OCI-M2 (cell line): ENCODE measurements around the gene AVEN.
"Not testable (repeated sequence)": the region's sequence is repeated elsewhere in the genome, so short reads cannot be mapped to it uniquely, and the experiment has no call there.

Source experiments
- DNase-seq: peaks from one replicate; lab custom pipeline; 2025; ENCODE audit not compliant: unreplicated experiment; lab: John Stamatoyannopoulos, UW

The AVEN gene

GRCh38 chr15:34038871-34039789, at the start of gene AVEN:
Gene AVEN, minus strand, starts transcription at chr15:34039204. Its CDS starts 158 bp downstream, at chr15:34039046.
- DNase-seq: no peak

- DNase-seq: no peak
Measured at GRCh38 chr15:34085746-34086145, 46.7 kb upstream of the AVEN start.

- no peak for DNase-seq
Measured at GRCh38 chr15:34084086-34084485, 45.1 kb upstream of the AVEN start.

- no peak for DNase-seq
Measured at GRCh38 chr15:34079904-34080303, 40.9 kb upstream of the AVEN start.

GRCh38 chr15:34078900-34079299, 39.9 kb upstream of the AVEN start:
- DNase-seq: no peak

GRCh38 chr15:34076785-34077184, 37.8 kb upstream of the AVEN start:
- no peak for DNase-seq

- DNase-seq: no peak
Measured at GRCh38 chr15:34070003-34070402, 31.0 kb upstream of the AVEN start.

- no peak for DNase-seq
Measured at GRCh38 chr15:34065941-34066340, 26.9 kb upstream of the AVEN start.

GRCh38 chr15:34065261-34065660, 26.3 kb upstream of the AVEN start:
- DNase-seq: no peak

GRCh38 chr15:34064438-34064837, 25.4 kb upstream of the AVEN start:
- DNase-seq: no peak

- DNase-seq: no peak
Measured at GRCh38 chr15:34059946-34060345, 20.9 kb upstream of the AVEN start.

- DNase-seq: no peak
Measured at GRCh38 chr15:34059476-34059875, 20.5 kb upstream of the AVEN start.

GRCh38 chr15:34056911-34057310, 17.9 kb upstream of the AVEN start:
- DNase-seq: no peak

GRCh38 chr15:34055868-34056595, 17.0 kb upstream of the AVEN start:
- DNase-seq: no peak

GRCh38 chr15:34054081-34054707, 15.2 kb upstream of the AVEN start:
- no peak for DNase-seq

GRCh38 chr15:34050385-34050784, 11.4 kb upstream of the AVEN start:
- DNase-seq: not testable (repeated sequence)

- DNase-seq: no peak
Measured at GRCh38 chr15:34049112-34049511, 10.1 kb upstream of the AVEN start.

- DNase-seq: no peak
Measured at GRCh38 chr15:34047893-34048775, 9.1 kb upstream of the AVEN start.

- no peak for DNase-seq
Measured at GRCh38 chr15:34046471-34047145, 7.6 kb upstream of the AVEN start.

GRCh38 chr15:34043813-34044212, 4.8 kb upstream of the AVEN start:
- no peak for DNase-seq
